ENCODE measurements around the gene SBK3.
"Not testable (repeated sequence)": the region's sequence is repeated elsewhere in the genome, so short reads cannot be mapped to it uniquely, and the experiment has no call there.

Gene SBK3, protein sequence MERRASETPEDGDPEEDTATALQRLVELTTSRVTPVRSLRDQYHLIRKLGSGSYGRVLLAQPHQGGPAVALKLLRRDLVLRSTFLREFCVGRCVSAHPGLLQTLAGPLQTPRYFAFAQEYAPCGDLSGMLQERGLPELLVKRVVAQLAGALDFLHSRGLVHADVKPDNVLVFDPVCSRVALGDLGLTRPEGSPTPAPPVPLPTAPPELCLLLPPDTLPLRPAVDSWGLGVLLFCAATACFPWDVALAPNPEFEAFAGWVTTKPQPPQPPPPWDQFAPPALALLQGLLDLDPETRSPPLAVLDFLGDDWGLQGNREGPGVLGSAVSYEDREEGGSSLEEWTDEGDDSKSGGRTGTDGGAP

DNA sequence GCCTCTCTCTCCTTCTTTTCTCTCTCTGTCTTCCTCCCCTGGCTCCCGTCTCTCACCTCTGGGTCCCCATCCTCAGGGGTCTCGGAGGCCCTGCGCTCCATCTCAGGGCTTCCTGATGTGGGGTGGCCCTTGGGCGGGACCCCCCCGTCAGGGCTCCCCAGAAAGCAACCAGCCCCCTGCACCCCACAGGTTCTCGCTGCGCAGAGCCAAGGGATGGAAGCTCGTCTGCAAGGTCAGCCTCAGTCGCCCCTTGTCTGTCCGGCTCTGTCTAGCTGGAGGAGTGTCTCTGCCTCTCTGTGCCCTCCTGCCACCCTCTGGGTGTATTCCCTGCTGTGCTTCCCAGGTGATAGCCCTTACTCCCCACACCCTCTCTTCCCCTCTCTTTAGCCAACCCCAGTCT is at the start of gene SBK3:
TSS of gene SBK3 (minus strand) at position 101 of the 400 bp plus-strand sequence. CDS start at position 101, 0 bp downstream.
- Mint-ChIP-seq H3K27me3 (ENCODE audit: low read depth) (peaks cover 10% of the 10 kb centered on the region), H3K4me3 (no peak within 1 kb of the TSS)

DNA sequence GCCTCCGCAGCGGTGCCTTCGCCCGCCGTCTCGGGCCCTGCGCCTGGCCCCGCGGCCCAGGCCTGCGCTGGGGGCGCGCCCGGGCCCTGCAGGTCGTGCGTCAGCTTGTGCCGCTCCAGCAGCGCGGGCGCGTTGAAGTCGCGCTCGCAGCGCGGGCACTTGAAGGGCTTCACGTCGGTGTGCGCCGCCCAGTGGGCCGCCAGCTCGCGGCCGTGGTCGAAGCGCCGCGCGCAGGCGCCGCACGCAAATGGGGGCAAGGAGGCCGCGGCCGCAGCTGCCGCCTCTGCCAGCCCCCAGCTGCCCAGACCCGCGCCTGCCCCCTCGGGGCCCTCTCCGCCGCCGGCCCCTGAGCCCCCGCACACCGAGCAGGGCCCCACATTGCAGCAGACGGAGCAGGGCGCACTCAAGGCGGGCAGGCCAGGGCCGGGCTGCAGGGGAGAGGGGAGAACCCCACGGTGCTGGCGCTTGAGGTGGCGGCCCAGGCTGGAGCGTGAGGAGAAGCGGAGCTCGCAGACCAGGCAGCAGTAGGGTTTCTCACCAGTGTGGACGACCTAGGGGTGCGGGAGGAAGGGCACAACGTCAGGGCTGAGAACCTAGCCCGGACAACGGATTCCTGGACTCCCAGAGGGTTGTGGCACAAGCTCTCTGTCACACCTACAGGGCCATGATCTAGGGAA is 47.9 kb upstream of the SBK3 start:
- no peaks in the 10 kb centered on the region for H3K27me3 Mint-ChIP-seq (ENCODE audit: low read depth)
- no peaks in the 10 kb centered on the region for H3K4me1 Mint-ChIP-seq (ENCODE audit: low read depth)
- no peak overlapping the region for H3K27ac Mint-ChIP-seq
- no peaks in the 10 kb centered on the region for H3K9me3 Mint-ChIP-seq
- H3K4me3 Mint-ChIP-seq = no peak overlapping the region
- peaks cover 34% of the 10 kb centered on the region for H3K36me3 Mint-ChIP-seq (ENCODE audit: low read depth)

More for the DNA sequence above, at the start of gene SBK3:
- Mint-ChIP-seq H3K36me3 (ENCODE audit: low read depth) (no peaks in the 10 kb centered on the region), H3K9me3 (no peaks in the 10 kb centered on the region), H3K4me1 (ENCODE audit: low read depth) (no peaks in the 10 kb centered on the region), H3K27ac (no peak within 1 kb of the TSS)

DNA sequence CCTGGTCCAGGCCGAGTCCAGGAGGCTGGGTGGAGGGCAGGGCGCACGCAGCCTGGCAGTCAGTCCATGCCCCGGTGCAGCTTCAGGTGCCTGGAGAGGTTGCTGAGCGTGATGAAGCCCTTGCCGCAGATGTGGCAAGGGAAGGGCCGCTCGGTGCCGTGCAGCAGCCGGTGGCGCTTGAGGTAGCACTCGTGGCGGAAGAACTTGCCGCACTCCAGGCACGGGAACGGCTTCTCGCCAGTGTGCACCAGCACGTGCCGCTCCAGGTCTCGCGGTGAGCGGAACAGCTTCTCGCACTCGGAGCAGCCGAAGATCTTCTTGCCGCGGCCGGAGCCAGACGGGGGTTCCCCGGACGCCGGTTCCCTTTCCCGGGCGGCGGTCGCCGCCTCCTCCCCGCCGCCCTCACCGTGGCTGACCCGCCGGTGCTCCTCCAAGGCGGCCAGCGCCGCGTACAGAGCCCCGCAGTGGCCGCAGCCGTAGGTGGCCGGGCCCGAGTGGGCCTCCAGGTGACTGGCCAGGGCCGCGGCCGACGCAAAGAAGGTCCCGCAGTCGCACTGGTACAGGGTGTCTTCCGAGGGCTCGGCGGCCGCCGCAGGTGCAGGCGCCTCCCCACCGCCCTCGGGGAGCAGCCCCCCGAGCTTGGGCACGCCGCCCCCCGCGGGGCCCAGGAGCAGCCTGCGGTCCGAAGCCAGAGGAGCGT is 47.2 kb upstream of the SBK3 start:
- Mint-ChIP-seq H3K27ac (no peak overlapping the region), H3K36me3 (ENCODE audit: low read depth) (peaks cover 32% of the 10 kb centered on the region), H3K4me3 (no peak overlapping the region), H3K27me3 (ENCODE audit: low read depth) (no peaks in the 10 kb centered on the region), H3K4me1 (ENCODE audit: low read depth) (no peaks in the 10 kb centered on the region), H3K9me3 (no peaks in the 10 kb centered on the region)

DNA sequence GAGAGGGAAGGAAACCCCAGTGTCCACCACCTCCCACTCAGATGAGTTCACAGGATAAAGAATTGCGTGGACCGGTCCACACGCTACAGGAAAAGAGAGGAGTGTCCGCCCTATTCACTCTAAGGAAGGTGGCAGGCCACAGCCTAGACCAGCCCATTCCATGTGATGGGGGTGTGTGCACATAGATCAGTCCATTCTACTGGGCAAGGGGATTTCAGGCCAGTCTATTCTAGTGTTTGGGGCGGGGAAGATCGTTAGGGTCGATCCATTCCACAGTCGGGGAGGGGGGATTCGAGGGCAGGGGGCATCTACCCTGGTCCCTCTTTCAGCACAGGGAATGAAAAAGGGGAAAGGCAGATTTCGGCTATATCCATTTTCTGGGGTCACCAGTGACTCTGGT is 46.2 kb upstream of the SBK3 start:
- Mint-ChIP-seq H3K9me3 (no peaks in the 10 kb centered on the region), H3K27ac (peak overlapping the region; percentile 57), H3K4me3 (no peak overlapping the region), H3K27me3 (ENCODE audit: low read depth) (peaks cover 9% of the 10 kb centered on the region), H3K36me3 (ENCODE audit: low read depth) (peaks cover 31% of the 10 kb centered on the region), H3K4me1 (ENCODE audit: low read depth) (peaks cover 5% of the 10 kb centered on the region)

DNA sequence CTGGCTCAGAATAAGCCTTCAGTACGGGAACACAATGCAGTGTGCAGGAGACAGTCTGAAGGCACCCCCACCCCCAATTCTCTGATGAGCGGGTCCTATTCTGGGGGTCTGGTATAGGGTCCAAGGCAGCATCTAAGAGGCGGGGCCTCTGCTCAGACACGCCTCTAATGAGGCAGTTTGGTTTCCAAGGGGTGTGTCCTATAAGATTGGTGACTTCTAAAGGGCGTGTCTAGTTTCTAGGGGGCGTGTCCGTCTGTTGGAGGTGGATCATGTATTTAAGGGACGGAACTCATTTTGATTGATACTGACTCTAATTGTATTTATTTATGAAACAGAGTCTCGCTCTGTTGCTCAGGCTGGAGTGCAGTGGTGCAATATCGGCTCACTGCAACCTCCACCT is 45.3 kb upstream of the SBK3 start:
- H3K36me3 Mint-ChIP-seq (ENCODE audit: low read depth) = peaks cover 22% of the 10 kb centered on the region
- peaks cover 5% of the 10 kb centered on the region for H3K4me1 Mint-ChIP-seq (ENCODE audit: low read depth)

DNA sequence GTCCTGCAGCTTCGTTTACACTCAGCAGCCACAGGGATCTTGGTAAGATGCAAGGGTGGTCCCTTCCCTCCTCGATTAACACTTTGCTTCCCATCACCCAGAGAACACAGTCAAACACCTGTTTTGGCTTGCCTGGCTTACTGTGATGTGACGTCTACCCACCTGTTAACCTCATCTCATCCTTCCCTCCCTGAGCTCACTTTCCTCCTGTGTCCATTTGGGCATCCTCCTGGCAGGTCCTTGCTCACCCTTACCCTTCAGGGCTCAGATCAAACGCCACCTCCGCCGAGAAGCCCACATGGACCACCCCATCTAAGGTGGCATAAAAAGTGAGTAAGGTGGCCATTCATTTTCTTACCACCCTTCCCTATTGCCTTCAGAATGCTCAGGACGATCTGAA is 44.8 kb upstream of the SBK3 start:
- H3K9me3 Mint-ChIP-seq = no peaks in the 10 kb centered on the region
- peaks cover 17% of the 10 kb centered on the region for H3K36me3 Mint-ChIP-seq (ENCODE audit: low read depth)
- H3K27me3 Mint-ChIP-seq (ENCODE audit: low read depth) = peaks cover 24% of the 10 kb centered on the region
- H3K4me3 Mint-ChIP-seq = no peak overlapping the region
- H3K4me1 Mint-ChIP-seq (ENCODE audit: low read depth) = peaks cover 9% of the 10 kb centered on the region
- no peak overlapping the region for H3K27ac Mint-ChIP-seq

More for the DNA sequence above, 45.3 kb upstream of the SBK3 start:
- no peak overlapping the region for H3K4me3 Mint-ChIP-seq
- H3K9me3 Mint-ChIP-seq = no peaks in the 10 kb centered on the region
- H3K27ac Mint-ChIP-seq = no peak overlapping the region
- H3K27me3 Mint-ChIP-seq (ENCODE audit: low read depth) = peaks cover 19% of the 10 kb centered on the region

DNA sequence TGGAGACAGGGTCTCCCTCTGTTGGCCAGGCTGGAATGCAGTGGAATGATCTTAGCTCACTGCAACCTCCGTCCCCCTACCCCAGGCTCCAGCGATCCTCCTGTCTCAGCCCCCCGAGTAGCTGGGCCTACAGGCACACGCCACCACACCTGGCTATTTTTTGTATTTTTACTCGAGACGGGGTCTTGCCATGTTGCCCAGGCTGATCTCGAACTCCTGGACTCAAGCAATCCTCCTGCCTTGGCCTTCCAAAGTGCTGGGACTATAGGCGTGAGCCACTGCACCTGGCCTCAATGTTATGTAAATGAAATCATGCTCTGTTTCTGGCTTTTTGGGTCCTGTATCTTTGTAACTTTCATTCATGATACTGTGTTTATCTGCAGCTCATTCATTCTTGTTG is 43.4 kb upstream of the SBK3 start:
- Mint-ChIP-seq H3K4me1 (ENCODE audit: low read depth) (peaks cover 9% of the 10 kb centered on the region), H3K4me3 (no peak overlapping the region), H3K27ac (no peak overlapping the region), H3K36me3 (ENCODE audit: low read depth) (peaks cover 11% of the 10 kb centered on the region), H3K9me3 (no peaks in the 10 kb centered on the region), H3K27me3 (ENCODE audit: low read depth) (peaks cover 34% of the 10 kb centered on the region)

DNA sequence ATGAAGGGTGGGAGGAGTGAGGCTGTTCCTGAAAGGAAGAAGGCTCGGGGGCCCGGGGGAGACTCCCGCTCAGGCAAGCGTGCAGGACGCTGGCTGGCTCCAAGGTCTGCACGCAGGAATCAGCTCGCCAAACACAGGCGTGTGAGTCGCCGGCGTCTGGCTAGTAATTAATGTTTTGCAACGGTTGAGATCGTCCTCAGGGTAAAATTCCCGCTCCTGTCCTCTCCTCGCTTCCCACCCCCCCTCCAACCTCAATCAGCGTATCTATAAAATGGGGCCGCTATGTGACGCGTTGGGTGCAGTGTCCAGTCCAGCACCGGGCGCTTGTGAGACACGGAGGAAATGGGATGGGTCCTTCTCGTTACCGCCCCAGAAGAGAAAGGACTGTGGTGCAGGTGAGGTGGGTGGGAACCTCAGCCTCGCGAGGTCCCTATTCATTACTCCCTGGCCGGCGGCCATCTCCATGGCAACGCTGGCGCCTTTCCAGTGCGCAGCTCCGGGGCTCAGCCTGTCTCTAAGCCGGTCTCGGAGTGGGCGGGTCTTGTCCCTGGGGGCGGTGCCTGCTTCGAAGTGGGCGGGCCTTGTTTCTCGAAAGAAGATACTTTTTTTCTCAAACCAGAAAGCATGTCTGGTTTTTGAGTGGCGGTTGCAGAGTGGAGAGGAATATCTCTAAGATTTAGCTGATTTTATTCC is 41.8 kb upstream of the SBK3 start:
- no peaks in the 10 kb centered on the region for H3K9me3 Mint-ChIP-seq
- H3K4me3 Mint-ChIP-seq = peak overlapping the region; percentile 69
- peaks cover 8% of the 10 kb centered on the region for H3K36me3 Mint-ChIP-seq (ENCODE audit: low read depth)
- no peak overlapping the region for H3K27ac Mint-ChIP-seq
- H3K4me1 Mint-ChIP-seq (ENCODE audit: low read depth) = peaks cover 9% of the 10 kb centered on the region
- H3K27me3 Mint-ChIP-seq (ENCODE audit: low read depth) = peaks cover 34% of the 10 kb centered on the region

DNA sequence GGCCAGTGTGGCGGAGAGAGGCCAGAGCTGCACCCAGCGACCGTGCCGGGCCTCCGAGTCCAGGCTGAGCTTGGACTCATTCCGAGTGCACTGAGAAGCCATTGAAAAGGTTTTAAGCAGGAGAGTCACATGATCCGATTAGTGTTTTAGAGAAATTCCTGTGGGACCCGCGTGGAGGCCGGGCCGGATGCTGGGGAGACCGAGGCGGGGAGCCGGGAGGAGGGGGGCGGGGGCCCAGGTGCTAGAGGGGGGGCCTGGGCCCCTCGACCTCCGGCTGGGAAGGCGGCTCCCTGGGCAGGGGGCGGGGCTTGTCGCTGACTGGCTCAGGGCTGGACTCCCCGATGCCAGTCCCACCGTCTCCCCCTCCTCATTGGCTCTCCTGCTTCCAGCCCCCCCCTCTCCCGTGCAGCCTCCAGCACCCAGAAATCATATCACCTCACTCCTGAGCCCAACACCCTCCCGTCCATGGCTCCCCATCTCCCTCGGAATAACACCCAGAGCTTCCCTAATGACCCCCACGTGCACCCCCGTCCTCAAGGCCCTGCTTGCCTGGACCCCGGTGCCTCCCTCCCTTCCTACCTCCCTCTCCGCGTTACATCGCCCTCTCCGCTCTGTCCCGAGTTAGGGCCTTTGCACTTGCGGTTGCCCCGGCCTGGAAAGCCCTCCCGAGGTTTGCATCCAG is 40.5 kb upstream of the SBK3 start:
- Mint-ChIP-seq H3K36me3 (ENCODE audit: low read depth) (no peaks in the 10 kb centered on the region), H3K4me3 (peak overlapping the region; percentile 7), H3K27me3 (ENCODE audit: low read depth) (peaks cover 34% of the 10 kb centered on the region), H3K9me3 (no peaks in the 10 kb centered on the region), H3K27ac (no peak overlapping the region), H3K4me1 (ENCODE audit: low read depth) (peaks cover 20% of the 10 kb centered on the region)

DNA sequence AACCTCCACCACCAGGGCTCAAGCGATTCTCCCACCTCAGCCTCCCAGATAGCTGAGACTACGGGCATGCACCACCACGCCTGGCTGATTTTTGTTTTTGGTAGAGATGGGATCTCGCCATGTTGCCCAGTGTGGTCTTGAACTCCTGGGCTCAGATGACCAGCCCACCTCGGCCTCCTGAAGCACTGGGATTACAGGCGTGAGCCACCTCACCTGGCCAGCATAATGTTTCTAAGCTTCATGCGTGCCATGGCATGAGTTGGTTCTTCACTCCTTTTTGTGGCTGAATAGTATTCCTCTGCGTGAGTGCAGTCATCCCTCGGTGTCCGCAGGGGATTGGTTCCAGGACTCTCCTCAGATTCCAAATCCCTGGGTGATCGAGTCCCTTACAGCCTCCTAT is 39.5 kb upstream of the SBK3 start:
- Mint-ChIP-seq H3K27me3 (ENCODE audit: low read depth) (peaks cover 34% of the 10 kb centered on the region), H3K9me3 (no peaks in the 10 kb centered on the region), H3K36me3 (ENCODE audit: low read depth) (no peaks in the 10 kb centered on the region), H3K4me1 (ENCODE audit: low read depth) (peaks cover 20% of the 10 kb centered on the region), H3K4me3 (no peak overlapping the region), H3K27ac (no peak overlapping the region)

DNA sequence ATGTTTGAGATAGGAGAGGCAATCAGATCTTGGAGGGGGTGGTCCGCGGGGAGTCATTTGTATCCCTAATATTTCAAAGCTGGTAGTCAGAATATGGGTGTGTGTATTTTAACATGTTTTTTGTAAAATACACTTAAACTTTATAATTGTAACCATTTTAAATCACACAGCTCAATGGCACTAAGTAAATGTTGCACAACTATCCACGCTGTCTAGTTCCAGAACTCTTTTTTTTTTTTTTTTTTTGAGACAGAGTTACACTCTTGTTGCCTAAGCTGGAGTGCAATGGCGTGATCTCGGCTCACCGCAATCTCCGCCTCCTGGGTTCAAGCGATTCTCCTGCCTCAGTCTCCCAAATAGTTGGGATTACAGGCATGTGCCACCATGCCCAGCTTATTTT is 38.6 kb upstream of the SBK3 start:
- H3K4me3 Mint-ChIP-seq; H3K27ac Mint-ChIP-seq; H3K9me3 Mint-ChIP-seq; H3K36me3 Mint-ChIP-seq (ENCODE audit: low read depth): not testable (repeated sequence)
- Mint-ChIP-seq H3K27me3 (ENCODE audit: low read depth) (peaks cover 34% of the 10 kb centered on the region), H3K4me1 (ENCODE audit: low read depth) (peaks cover 24% of the 10 kb centered on the region)

DNA sequence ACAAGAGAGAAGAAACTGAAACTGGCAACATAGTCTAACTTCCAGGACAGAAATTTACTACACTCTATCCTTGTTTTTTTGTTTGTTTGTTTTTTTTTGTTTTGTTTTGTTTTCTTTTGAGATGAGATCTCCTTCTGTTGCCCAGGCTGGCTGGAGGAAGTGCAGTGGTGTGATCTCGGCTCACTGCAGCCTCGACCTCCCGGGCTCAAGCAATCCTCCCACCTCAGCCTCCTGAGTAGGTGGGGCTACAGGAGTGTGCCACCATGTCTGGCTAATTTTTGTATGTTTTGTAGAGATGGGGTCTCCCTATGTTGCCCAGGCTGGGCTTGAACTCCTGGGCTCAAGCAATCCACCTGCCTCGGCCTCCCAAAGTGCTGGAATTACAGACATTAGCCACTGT is 36.9 kb upstream of the SBK3 start:
- not testable (repeated sequence) for H3K36me3 Mint-ChIP-seq (ENCODE audit: low read depth)
- peaks cover 32% of the 10 kb centered on the region for H3K27me3 Mint-ChIP-seq (ENCODE audit: low read depth)

DNA sequence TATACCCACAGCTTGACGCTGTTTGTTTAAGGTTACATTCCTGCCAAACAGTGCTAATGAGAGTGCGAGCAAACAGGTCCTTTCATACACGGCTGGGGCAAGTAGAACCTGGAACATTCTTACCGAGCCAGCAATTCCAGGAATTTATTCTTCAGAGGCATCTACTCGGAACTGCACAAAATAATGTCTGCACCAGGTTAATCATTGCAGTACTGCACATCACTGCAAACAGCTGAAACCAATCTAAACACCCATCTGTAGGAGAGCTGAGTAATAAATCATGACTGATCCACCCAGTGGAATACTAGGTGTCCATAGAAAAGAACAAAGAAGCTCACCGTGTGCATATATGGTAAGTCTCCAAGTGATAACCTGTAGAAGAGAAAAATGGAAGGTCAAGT is 36.5 kb upstream of the SBK3 start:
- Mint-ChIP-seq H3K27ac (no peak overlapping the region), H3K4me1 (ENCODE audit: low read depth) (peaks cover 21% of the 10 kb centered on the region), H3K27me3 (ENCODE audit: low read depth) (peaks cover 27% of the 10 kb centered on the region), H3K4me3 (no peak overlapping the region), H3K36me3 (ENCODE audit: low read depth) (peaks cover 8% of the 10 kb centered on the region), H3K9me3 (no peaks in the 10 kb centered on the region)

More for the DNA sequence above, 36.9 kb upstream of the SBK3 start:
- peaks cover 22% of the 10 kb centered on the region for H3K4me1 Mint-ChIP-seq (ENCODE audit: low read depth)
- not testable (repeated sequence) for H3K27ac Mint-ChIP-seq, H3K9me3 Mint-ChIP-seq, H3K4me3 Mint-ChIP-seq

Data from T-helper 1 cell treated with Interleukin-12 subunit alpha and Interleukin-12 subunit beta and Interleukin-4 antibody, amounts not matched to agents 30 μg/mL and 1 μg/mL, for 36 hours (primary cell).